ENCODE measurements around the gene SLC22A14.
"Not testable (repeated sequence)": the region's sequence is repeated elsewhere in the genome, so short reads cannot be mapped to it uniquely, and the experiment has no call there.

Gene SLC22A14

DNA sequence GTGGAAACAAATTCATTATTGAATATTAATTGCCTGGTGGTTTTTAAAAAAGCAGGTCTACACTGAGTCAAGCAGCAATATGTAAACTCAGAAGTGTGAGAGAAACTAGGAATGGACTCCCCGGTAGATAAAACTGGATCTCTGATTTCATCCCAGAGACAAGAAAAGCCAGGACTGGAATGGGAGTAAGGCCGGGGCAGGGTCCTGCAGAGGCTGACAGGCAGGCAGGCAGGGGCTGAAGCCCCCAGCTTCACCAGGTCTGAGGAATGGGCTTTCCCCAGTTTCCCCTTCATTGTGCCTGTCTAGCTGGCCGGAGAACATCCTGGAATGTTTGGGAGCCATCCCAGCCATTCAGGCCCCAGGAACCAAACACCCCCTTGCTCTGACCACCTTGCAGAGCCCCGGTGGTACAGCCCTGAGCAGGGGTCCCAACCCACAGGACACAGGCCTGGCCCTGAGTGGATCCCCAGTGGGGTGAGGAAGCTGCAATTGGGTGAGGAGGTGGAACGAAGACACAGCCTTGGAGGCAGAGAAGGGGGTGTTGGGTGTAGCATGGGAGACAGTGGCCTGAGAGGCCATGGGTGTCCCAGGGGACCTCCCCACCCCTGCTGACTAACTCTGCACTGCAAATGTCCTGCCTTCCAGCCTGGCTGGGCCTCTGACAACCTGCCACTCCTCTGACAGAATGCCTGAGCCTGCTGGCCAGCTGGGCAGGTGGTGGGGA is 32.8 kb downstream of the SLC22A14 start:
- DNase-seq: no peak

DNA sequence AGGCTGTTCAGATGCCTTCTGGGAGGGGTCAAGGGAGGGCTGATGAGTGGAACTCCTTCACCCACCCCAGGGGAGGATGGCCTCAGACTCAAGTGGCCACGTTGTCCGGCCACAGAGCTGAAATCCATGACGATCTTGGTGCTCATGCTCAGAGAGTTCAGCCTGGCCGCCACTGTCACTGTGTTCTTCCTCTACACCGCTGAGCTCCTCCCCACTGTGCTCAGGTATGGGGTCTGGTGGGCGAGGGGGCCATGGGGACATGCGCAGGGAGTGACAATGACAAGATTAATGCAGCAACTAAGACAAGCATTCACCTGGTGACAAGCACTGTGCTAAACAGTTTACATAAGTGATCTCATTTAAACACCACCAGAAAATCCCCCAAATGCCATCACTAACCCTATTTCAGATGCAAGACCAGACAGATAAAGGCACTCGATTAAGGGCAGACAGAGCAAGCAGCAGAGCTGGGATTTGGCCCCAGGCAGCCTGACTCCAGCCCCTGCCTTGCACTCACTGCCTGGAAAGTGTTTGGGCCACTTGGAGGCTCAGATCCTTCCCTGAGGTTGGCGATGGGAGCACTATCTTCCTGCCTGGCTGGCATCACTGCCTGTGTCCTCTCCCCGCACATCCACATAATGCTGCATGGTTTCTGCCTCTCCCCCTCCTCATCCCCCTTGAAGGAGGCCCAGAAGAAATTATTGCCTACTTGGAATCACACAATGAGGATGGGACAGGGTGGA is 33.6 kb downstream of the SLC22A14 start:
- DNase-seq: no peak

DNA sequence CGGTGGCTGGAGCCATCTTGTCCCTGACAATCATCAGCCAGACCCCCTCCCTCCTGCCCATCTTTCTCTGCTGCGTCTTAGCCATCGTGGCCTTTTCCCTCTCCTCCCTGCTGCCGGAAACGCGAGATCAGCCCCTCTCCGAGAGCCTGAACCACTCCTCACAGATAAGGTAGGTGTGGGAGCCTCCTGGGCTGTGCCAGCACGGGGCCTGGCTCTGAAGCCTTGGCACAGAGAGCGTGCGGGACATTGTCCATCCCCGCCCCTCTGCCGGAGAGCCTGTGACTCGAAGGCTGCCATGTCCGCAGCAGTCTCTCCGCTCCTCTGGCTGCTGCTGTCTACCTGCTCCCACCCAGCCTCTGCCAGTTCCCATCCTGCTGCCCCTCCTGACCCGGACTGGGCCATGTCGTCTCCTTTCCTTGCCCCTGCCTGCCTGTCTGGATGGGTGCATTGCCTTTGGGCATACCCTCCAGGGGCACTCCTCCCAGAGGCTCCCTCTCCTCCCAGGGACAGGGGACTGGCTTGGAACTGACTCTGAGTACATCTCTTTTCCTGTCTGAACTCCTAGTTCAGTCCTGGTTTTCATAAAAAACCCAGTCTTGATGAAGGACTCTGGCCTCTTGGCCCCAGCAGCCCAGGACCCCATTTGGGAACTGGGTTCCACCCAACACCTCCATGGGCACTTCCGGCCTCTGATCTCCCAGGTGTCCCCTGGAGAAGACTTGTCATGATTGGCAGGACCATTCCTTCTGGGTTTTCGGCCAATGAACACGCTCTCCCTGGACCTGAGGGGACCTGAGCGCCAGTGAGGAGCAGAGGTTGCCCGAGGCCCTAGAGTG is 34.5 kb downstream of the SLC22A14 start:
- no peak for DNase-seq

DNA sequence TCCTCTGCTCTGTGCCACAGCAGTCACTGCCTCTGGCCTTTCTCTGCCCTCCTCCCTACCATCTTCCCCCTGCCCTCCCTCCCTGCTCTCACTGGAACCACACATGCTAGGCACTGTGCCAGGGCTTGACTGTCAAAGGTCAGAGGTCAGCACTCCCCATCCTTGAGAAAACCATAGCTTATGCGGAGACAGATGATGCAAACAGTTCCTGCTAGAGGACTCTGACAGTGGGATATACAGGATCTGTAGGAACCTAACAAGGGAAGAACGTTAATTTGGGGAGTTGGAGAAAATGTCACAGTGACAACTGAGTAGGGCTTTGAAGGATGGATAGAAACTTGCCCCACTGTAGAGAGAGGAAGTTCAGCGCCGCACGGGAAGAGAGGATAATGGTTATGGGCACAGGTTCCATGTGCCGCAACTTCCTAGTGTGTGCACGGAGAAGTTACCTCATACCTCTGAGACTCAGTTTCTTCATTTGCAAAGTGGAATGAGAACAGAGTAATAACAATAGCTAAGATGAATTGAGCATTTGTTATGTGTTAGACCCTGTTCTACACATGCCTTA is 35.2 kb downstream of the SLC22A14 start:
- no peak for DNase-seq

DNA sequence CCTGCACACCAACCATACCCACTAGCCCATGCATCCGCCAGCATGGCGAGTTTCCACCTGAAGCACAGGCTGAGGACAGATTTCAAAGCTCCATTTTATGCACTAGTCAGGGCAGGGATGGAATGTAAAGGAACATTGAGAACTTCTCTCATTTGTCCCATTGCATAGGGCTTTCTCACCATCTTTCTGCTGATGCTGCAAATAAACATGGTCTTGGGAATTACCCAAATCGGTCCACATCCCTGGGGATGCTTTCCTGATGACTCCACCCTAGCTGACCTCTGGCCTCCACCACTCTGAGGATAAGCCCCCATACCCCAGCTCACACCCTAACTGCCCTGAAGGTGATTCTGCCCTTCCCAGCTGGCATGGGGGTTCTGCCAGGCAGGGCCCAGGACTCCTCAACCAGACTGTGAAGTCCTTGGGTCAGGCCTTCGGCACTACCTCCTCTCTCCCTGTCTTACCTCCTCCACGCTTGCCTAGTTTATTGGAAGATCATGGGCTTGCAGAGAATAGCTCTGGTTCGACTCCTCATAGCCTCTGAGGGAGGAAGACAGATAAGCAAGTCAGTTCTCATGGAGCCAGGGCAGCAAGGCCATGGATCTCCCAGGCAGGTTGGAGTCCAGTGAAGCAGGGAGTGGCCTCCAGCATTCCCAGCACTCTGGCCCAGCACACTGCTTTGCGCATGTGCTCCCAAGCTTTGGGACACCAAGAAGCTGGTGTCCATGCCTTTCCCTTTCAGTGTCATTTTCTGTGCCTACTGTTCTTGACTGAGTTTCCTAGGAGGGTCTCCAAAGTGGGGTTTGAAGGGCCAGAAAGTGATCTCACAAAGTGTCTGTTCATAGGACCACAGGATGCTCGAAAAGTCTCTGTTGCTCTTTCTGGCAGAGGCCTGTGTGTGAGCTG is 36.9 kb downstream of the SLC22A14 start:
- no peak for DNase-seq

DNA sequence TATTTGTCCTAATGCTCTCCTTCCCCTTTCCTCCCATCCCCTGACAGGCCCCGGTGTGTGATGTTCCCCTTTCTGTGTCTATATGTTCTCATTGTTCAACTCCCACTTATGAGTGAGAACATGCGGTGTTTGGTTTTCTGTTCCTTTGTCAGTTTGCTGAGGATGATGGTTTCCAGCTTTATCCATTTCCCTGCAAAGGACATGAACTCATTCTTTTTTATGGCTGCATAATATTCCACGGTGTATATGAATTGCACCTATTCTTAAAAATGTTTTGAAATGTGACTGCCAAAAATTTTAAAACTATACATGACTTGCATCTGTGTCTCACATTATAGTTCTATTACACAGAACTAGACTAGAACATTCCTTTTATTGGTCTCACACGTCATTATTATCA is 38.5 kb downstream of the SLC22A14 start:
- not testable (repeated sequence) for DNase-seq

DNA sequence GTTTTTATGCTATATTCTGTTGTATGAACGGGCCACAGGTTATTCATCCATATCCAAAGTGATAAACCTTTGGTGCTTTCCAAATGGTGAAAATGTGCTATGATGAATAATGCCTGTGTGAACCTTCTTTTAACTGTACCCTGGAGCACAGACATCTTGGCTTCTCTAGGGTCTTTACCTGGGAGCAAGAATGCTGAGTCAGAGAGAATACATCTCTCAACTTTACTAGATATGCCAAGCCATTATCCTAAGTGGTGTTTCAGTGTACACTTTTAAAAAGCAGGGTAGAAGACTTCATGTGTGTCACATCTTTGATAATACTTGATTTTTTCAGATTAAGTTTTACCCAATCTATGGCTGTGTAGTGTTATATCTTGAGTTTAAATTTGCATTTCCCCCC is 41.0 kb downstream of the SLC22A14 start:
- DNase-seq: no peak

DNA sequence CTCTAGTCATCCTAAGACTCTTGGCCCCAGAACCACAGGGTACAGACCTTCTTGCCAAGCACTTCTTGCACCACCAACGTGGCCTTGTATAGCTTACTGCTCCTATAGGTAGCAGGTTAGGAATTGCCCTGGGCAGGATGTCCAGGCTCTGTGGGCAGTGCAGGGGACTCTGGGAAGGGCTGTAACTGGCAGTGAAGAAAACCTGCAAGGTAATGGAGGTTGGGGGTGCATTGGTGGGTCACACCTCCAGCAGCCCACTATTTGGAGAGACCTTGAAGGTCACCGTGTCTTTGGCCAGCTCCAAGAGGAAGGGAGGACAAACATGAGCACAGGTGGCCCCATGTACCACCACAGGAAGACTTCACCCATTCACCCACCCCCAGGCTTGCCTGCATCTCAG is 43.2 kb downstream of the SLC22A14 start:
- no peak for DNase-seq

DNA sequence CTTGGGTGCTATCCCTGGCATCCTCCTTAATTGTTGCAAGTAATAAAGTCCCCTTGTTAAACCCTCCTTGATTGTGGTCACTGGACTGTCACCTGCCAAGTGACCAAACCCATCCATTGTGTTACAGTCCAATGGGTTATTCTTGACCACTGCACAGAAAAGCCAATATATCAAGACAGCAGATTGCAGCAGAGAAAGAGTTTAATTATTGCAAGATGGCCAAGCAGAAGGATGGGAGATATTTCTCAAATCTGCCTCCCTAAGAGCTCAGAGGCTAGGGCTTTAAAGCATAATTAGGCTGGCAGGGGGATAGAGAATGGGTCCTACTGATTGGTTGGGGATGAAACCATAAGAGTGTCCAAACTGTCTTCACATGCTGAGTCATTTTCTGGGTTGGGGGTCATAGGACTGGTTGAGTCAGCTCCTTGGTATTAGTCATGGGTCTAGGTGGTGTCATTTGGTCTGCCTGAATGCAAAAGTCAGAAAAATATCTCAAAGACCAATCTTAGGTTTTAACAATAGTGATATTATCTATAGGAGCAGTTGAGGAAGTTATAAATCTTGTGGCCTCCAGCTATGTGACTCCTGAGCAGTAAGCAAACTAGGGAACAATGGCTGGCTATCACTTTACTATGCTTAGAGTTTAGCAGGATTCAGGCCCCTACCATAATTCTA is 45.4 kb downstream of the SLC22A14 start:
- no peak for DNase-seq

DNA sequence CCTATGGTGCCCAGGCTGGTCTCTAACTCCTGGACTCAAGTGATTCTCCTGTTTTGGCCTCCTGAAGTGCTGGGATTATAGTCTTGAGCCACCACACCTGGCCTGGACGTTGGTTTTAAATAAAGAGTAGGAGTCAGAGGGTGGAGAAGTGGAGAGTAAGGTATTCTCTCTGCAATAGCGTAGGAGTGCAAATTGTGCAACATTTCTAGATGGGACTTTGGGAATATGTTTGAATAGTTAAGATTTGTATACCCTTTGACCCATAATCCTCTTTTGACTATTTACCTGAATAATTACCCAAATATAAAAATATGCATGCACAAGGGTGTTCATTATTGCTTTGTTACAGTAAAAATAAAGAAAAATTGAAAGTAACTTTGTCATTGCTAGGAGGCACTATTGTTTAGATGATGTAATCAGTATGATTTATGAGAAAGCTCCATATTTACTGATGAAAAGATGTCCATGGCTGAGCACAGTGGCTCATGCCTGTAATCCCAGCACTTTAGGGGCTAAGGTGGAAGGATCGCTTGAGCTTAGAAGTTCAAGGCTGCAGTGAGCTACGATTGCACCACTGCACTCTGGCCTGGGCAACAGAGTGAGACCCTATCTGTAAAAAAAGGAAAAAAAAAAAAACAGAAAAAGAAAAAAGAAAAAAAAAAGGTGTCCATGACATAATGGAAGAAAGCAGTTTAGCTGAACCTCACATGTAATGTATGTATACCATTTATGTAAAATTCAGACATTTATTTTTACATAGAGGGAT is 49.3 kb downstream of the SLC22A14 start:
- DNase-seq: no peak

DNA sequence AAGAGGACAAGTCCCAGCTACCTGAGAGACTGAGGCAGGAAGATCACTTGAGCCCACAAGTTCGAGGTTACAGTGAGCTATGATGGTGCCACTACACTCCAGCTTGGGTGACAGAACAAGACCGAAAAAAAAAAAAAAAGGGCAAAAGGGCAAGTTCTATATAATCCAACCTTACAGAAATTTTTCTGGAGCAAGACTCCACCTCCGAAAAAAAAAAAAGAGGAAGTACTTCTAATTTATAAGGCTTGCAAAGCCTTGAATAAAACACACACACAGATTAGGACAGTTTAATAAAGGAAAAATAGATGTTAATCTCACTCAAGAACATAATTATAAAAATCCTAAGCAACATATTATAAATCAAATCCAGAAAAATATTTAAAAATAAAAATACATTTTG is 50.1 kb downstream of the SLC22A14 start:
- no peak for DNase-seq

DNA sequence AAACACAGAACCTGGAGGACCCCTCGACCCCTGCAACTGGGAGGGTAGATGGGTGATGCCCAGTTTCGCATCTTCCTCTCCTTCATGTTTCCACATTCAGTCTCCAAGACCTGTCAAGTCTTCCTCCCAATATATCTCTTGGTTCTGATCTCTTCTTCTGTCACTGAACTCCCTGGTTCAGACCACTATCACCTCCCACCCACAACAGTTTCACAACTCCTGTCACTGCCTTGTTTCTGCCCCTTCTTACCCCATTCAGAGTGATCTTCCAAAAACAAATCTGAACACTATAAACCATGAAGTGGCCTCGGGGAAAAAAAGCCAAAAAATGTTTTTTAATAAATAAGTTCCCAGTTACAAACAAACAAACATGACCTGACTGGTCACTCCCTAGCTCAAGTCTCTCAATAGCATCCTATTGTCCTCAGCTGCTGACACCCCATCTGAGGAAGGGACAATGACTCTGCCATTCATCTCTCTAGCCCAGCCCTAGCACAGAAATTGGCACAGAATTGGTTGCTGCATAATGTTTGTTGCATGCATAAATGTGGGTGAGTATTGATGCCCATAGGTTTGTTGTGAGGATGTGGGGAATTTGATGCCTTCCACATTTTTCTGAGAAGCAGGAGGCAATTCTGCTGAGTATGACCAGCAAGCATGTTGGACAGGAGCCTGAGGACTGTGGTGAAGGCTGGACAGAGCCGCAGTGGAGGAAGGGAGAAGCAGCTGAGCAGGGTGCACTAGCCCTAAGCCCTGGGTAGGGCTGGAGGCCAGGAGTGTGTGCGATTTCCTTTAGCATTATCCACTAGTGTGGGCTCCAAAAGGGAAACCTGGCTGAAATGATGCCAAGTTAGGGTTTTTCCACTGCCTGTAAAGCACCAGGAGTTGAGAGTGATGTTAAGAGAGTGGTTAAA is 52.3 kb downstream of the SLC22A14 start:
- DNase-seq: no peak

DNA sequence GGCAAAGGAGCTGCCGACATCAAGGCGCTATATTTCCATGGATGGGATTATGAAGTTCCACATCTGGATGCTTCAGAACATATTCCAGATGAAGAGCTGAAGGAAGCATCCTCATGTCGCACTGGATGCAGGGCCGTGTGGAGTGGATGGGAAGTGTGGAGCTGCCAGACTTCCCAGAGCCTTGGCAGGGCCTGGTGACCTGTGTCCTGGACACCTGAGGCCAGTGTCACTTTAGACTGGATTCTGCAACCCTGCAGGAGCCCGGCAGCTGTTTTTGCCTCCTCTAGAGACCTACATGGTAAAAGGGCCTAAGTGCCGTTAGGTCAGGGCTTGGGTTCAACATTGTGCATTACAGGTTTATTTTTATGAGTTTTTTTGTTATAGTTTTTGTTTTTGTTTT is 53.2 kb downstream of the SLC22A14 start:
- DNase-seq: no peak

DNA sequence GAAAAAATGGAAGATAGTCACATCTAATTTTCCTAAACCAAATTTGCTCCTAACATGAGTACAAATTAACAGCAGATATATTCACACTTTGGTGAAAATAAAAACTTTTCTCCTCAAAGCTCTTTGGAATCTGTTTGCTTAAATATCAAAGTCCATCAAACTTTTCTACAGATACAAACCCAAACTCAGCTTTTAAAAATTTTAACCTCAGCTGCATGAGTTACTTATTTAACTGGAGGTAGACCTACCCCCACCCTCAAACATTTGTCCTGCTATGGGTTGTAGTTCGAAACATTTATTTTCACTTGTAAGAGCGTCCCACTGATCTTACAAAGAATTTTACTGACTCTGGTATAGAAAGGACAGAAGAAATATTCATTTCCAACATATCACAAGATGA is 55.6 kb downstream of the SLC22A14 start:
- DNase-seq: no peak

DNA sequence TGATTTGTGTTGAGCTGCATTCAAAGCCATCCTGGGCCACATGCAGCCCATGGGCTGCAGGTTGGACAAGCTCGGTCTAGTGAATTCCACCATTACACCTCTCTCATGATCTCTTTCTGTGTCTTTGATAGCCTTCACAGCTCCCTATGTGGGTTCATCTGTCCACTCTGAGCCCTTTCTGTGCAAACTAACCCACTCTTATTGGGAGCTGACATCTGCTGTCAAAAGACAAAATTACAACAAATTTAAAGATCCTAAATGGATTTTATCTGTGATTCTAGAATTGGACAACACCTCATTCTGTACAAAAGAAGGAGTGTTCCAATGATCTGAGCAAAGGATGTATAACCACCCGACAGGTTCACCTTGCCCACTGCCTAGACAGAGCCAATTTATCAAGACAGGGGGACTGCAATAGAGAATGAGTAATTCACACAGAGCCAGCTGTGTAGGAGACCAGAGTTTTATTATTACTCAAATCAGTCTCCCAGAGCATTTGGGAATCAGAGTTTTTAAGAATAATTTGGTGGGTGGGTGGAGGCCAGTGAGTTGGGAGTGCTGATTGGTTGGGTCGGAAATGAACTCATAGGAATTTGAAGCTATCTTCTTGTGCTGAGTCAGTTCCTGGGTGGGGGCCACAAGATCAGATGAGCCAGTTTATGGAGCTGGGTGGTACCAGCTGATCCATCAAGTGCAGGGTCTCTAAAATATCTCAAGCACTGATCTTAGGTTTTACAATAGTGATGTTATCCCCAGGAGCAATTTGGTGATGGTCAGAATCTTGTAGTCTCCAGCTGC is 61.9 kb downstream of the SLC22A14 start:
- no peak for DNase-seq

DNA sequence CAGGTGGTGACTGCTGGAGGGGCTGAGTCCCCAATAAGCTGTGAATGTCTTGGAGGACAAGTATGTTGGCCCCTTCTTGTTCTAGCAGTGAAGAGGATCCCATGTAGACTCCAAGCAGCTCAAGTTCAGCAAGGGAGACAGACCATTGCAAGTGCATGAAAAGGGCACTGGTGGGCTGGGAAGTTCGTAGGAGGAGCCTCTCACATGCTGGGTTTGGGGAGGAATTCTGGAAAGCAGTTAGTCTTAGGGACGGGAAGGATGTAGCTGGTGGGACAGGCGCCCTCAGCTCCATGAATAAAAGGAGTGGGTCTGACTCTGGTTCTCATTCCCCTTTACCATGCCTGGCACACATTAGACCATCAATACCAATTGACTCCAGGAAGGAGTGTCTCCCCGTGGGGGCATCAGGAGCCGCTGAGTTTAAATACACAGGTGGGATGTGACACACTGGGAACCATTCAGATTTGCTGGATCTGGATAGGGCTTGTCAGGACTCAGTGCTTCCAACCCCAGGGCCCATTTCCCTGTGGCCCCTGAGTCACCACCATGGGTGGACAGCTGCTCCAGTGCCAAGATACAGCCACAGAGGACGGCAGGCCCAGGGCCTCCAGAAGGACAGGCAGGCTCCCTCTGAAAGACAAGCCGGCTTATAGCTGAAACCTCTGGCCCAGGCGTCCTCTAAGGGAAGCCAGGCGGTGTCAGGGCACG is 63.9 kb downstream of the SLC22A14 start:
- DNase-seq: no peak

DNA sequence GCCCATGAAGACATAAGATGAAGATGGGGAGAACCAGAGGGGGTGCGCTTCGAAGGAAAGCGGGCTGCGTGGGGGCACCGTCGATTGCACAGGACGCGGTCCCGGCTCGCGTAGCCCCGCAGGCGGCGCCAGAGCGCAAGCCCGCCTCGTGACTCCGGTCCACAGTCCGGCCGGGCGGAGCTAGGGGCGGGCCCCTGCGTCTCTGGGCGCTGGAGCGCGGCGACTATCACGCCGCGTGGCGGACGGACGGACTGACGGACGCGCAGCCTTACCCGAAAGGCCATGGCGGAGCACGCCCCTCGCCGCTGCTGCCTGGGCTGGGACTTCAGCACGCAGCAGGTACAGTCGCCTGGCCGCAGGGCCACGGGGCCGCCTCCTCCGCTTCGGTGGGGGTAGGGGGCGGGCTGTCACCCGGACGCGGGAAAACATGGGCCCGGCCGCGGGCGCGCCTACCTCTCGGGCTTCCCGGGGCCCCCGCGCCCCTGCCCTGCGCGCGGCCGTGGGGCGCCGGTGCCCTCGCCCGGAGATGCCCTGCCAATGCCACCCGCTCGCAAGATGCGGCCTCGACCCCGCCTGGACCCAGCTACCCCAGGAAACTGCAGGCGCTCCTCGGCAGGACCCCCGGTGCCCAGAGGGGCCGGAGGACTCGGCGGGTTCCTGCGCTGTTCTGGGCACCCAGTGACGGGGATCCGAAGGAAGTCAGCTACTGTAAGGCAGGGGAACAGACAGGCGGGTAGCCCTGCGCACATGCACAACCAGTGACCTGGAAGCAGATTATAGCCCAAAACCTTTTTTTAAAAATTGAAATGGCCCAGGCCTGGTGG is 64.7 kb downstream of the SLC22A14 start, which contains the start of gene XYLB:
XYLB (plus strand) TSS at position 199 of the 824 bp plus-strand sequence; CDS start at position 283, 84 bp downstream.
- DNase-seq: peak; percentile 91
